ENCODE results near the gene GABRP. TPM values are rescaled to one million over a fixed set of nuclear protein-coding genes. Genes with fewer than 3 reads are reported as not detected.

GABRP gene
- total and polyA plus RNA-seq, 12 donors = 0.03 to 0.26 (median 0.13) TPM; not detected in 7

Other genes starting within 250 kb of the GABRP start
- gene RANBP17, start 78.3 kb downstream of the GABRP start, total RNA-seq = 100 to 1,000 TPM in 1 of 9 donors, 10 to 100 TPM in 7, 1 to 10 TPM in 1; 9.8 to 119 (median 26.3) TPM
- 10 to 100 TPM in 2 of 3 donors, 1 to 10 TPM in 1; 5.5 to 16.9 (median 14.7) TPM for gene RANBP17, start 78.3 kb downstream of the GABRP start, polyA plus RNA-seq

Measured in adrenal gland (tissue), 12 donors.